Heart left ventricle (tissue), 13 donors: ENCODE results near the gene VDAC1.

Experiments
- CTCF ChIP-seq, 12 donors: fragments of 200-600 bp; sonication (generic) in 4 of 12; IDR thresholded peaks; one replicate each; pipeline versions ENCODE4 v1.5.0 to v1.8.0; 2018 to 2022; ENCODE audit warnings: antibody characterized with exemption in 12 of 12, mild to moderate bottlenecking in 5 of 12
- POLR2A ChIP-seq, 2 donors: fragments of 450-650 bp; IDR thresholded peaks; one replicate each; pipeline ENCODE4 v1.6.1; 2017; ENCODE audit warnings: antibody characterized with exemption in 2 of 2, mild to moderate bottlenecking in 2 of 2, moderate library complexity in 2 of 2
- donor health status: ischemic (EF 13 %, LVEDD 7.1; RV severe dilation, severe dysfunction).
- donor health status: DM: no; HTN: yes; CAD: no.
- donor health status: DM: no; HTN: no; CAD: no.
- donor health status: ischemic (EF 25% LVEDD 6.9; RV normal size, moderate dysfunction).
- donor health status: ischemic (EF 25% LVEDD 5.7; RV mildly dilated, moderate dysfunction).
- donor health status: ischemic (EF 35%, LVEDD 5.7; RV mildly dilated, moderate dysfunction).
- donor health status: nonischemic (EF 11% LVEDD 7.7; RV severe dilation, severe dysfunction).
- donor health status: DM: yes; HTN: yes; CAD: no.
- donor health status: PGD.
- donor health status: ischemic (EF 29% LVEDD 5.4; RV normal size, mild dysfunction).
- donor health status: nonischemic (EF 23%, LVEDD 6.1; RV moderate dilation, normal function).

- TF ChIP-seq POLR2A (IDR thresholded peaks at IDR 0.05) = no peak
- TF ChIP-seq CTCF (IDR thresholded peaks at IDR 0.05) = no peak
Observed at GRCh38 chr5:134006115-134006514, 1.3 kb upstream of the VDAC1 start.
